SK-N-SH (cell line): ENCODE measurements around the gene C18orf63.

Experiments
- CTCF ChIP-seq: fragments of 200-600 bp; sonication (generic); IDR thresholded peaks from 2 replicates; pipeline ENCODE4 v1.6.1; 2017; ENCODE audit warnings: antibody characterized with exemption, mild to moderate bottlenecking, moderate library complexity
- EZH2phosphoT487 ChIP-seq: fragments of 200-600 bp; sonication (generic); IDR thresholded peaks from 2 replicates; pipeline ENCODE4 v1.6.1; 2017; ENCODE audit warnings: low read depth, mixed run types, mild to moderate bottlenecking, antibody characterized with exemption, moderate library complexity, borderline replicate concordance
- MAX ChIP-seq: IDR thresholded peaks from 2 replicates; pipeline ENCODE4 v1.4.0; 2012; ENCODE audit warnings: low read depth
- POLR2AphosphoS5 ChIP-seq: IDR thresholded peaks from 2 replicates; pipeline ENCODE4 v1.6.1; 2012; ENCODE audit warnings: low read depth, low read length
- RFX5 ChIP-seq: IDR thresholded peaks from 2 replicates; pipeline ENCODE4 v1.6.1; 2012; ENCODE audit warnings: mild to moderate bottlenecking, improper control_type of control experiment, low read length
- SIN3A ChIP-seq: IDR thresholded peaks from 2 replicates; pipeline ENCODE4 v1.6.1; 2012; ENCODE audit warnings: low read depth, mild to moderate bottlenecking, low read length, moderate library complexity, borderline replicate concordance
- TCF12 ChIP-seq: IDR thresholded peaks from 2 replicates; pipeline ENCODE4 v1.4.0; 2012

GRCh38 chr18:74274700-74275099, 40.9 kb upstream of the C18orf63 start:
- TF ChIP-seq MAX (no peak), TCF12 (no peak), POLR2AphosphoS5 (no peak), EZH2phosphoT487 (no peak), CTCF (no peak), RFX5 (no peak), SIN3A (no peak)
